T1000 (cell line): ENCODE results near the gene SLX1B.
"Not testable (repeated sequence)": the region's sequence is repeated elsewhere in the genome, so short reads cannot be mapped to it uniquely, and the experiment has no call there.

Experiments
- DNase-seq: peaks from one replicate; lab custom pipeline; 2025; ENCODE audit warnings: mixed read lengths; lab: John Stamatoyannopoulos, UW

SLX1B gene

GRCh38 chr16:29454269-29454668 lies at the start of gene SLX1B, which contains the start of gene BOLA2:
Gene SLX1B, plus strand, starts transcription at chr16:29454533.
Gene BOLA2, minus strand, starts transcription at chr16:29454351. Its CDS starts 98 bp downstream, at chr16:29454253.
- DNase-seq: not testable (repeated sequence)

DNA sequence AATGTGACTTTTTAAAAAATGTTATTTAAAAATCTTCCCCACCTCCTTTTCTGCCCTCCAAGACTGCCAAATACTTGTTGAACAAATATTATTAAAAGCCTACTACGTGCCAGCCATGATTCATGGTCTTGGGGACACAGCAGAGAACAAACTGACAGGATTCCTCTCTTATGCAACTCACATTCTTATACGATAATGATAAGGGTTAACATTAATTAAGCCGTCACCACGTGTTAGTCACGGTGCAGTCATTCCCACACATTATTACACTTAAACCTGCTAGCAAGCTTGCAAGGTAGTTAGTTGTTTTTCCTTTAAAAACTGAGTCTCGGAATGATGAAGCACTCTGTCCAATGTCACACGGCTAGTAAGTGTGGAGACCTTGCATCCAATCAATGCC lies 49.1 kb upstream of the SLX1B start:
- not testable (repeated sequence) for DNase-seq

- DNase-seq: not testable (repeated sequence)
Observed at GRCh38 chr16:29423587-29423986, 30.7 kb upstream of the SLX1B start.

DNA sequence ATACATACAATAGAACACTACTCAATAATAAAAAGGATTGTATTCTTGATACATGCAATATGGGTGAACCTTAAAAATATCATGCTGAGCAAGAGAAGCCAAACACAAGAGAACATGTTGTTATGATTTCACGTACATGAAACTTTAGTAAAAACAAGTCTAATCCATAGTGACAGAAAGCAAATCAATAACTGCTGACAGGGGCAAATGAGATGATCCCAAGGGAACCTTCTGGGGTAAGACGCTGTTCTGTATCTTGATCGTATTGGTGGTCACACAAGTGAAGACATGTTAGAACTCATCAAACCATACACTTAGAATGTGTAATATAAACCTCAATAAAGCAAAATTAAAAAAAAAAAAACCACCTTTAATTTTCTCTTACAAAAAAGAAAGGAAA lies 28.9 kb upstream of the SLX1B start:
- not testable (repeated sequence) for DNase-seq

DNA sequence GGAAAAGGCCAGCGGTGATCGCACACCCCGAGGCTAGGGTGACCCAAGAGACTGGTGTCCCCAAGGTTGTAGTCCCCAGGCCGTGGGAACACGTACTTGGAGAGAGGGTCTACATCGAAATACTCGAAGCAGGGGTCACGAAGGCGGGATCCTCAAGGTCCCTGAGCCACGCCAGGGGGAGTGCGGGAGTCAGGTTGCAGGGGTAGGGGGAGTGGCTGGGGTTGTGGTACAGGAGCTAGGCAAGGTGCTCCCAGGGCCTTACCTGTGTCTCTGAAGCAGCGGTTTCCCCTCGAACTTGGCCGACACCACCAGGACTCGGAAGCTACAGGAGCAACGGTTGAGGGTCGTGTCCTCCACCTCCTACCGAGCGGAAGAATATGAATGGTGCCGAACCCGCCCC lies 579 bp upstream of the SLX1B start:
- DNase-seq: not testable (repeated sequence)

DNA sequence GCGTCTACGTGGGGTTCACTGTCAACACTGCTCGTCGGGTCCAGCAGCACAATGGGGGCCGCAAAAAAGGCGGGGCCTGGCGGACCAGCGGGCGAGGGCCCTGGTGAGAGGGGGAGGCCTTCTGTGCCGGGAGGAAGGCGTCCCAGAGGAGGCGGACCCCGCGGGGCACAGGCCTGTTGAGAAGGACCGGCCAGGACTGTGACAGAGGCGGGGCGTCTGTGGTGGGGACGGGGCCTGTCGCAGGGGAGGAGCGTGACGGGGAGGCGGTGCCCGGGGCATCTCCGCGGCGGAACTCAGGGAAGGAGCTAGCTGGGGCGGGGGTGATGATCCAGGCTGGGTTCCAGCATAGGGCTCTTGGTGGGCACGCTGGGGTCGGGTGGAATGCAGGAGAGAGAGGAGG lies 495 bp downstream of the SLX1B start:
- DNase-seq: not testable (repeated sequence)

GRCh38 chr16:29457660-29458059 lies 3.3 kb downstream of the SLX1B start:
- not testable (repeated sequence) for DNase-seq

DNA sequence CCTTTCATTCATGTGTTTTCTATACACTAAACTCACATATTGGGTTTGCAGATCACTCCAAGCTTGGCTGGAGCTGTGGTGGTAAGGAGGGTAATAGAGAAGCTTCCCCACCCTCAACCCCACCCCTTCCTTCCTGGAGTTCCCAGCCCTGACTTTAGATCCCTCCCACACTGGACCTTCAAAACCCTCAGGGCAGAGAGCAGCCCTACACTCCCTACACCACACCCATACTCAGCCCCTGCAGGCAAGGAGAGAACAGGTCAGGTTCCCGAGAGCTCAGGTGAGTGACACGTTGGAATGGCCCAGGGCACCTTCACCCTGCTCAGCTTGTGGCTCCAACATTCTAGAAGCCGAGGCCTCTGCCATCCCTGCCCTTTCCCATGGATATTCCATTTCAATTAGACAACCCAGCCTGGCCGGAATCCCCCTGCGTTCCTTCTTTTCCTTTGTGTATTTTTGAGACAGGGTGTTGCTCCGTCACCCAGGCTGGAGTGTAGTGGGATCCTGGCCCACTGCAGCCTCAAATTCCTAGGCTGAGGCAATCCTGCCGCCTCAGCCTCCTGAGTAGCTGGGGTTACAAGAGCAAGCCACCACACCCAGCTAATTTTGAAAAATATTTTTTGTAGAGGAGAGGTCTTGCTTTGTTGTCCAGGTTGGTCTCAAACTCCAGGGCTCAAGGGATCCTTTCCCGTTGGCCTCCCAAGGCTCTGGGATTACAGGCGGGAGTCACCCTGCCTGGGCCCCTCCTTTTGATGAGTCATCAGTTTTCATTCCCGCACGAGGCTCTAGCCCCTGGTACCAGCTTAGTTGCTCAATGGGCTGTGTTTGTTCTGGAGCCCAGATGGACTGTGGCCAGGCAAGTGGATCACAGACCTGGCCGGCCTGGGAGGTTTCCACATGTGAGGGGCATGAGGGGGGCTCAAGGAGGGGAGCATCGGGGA lies 5.6 kb downstream of the SLX1B start, which contains the start of gene SULT1A4:
SULT1A4 (plus strand) TSS at position 208 of the 941 bp plus-strand sequence. CDS start 1,473 bp downstream, outside the sequence.
- not testable (repeated sequence) for DNase-seq

GRCh38 chr16:29460647-29461030 lies 6.3 kb downstream of the SLX1B start:
- not testable (repeated sequence) for DNase-seq

GRCh38 chr16:29465985-29466824 lies 11.9 kb downstream of the SLX1B start:
- DNase-seq: not testable (repeated sequence)

DNA sequence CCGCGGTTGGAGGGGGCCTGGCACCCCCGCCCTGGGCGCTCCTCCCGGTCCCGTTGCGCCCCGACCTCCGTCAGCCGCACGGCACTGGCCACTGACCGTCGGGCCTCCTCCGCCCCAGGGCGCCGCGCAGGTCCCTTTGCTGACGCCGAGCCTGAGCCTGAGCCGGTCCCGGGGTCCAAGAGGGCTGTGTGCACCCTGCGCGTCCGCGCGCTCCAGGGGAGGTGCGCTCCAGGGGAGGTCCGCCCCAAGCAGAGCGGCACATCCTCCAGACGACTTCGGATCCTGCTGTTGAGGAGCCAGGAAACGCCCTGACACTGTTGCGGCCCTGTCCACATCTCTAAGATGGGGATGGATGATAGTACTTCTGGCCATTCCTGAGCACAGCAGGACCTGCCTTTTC lies 12.6 kb downstream of the SLX1B start:
- DNase-seq: not testable (repeated sequence)

- DNase-seq: not testable (repeated sequence)
Observed at GRCh38 chr16:29467654-29468366, 13.5 kb downstream of the SLX1B start.

DNA sequence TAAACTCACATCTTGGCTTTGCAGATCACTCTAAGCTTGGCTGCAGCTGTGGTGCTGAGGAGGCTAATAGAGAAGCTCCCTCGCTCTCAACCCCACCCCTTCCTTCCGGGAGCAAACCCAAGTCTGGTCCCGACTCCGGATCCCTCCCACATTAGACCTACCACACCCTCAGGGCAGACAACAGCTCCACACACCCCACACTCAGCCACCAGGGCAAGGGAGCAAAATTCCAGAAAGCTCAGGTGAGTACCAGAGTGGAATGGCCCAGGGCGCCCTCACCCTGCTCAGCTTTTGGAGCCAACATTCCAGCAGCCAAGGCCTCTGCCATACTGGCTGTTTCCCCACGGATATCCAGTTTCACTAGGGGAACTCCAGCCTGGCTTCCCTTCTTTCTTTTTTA lies 15.3 kb downstream of the SLX1B start:
- not testable (repeated sequence) for DNase-seq

DNA sequence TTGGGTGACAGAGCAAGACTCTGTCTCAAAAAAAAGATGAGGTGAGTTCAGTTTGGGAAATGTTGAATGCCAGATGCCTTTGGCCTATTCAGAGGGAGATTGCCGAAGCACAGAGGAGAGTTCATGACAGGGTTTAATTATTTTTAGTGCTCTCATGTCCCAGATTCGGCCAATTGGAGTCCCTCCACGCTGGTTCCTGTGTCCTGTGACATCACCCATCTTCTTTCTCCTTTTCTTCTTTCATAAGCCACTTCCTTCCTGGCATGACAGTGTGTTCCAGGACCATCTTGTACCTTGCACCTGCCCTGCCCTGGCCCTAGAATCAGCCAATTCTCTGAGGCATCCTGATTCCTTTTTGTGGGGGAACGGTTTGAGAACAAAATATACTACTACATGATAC lies 17.7 kb downstream of the SLX1B start:
- not testable (repeated sequence) for DNase-seq

GRCh38 chr16:29482276-29482675 lies 27.9 kb downstream of the SLX1B start:
- not testable (repeated sequence) for DNase-seq

GRCh38 chr16:29506308-29506707 lies 52.0 kb downstream of the SLX1B start, which contains the start of gene NPIPB12:
Gene NPIPB12, minus strand, starts transcription at chr16:29506408.
- DNase-seq: not testable (repeated sequence)
